GM19328 (cell line): ENCODE results near the gene BCAN.

ENCODE experiments used
- ATAC-seq: cut with Tn5 transposase; IDR thresholded peaks from one replicate; pipeline ENCODE4 v1.9.1; 2021; ENCODE audit warnings: mild to moderate bottlenecking, moderate library complexity; ENCODE audit not compliant: unreplicated experiment

The BCAN gene

DNA sequence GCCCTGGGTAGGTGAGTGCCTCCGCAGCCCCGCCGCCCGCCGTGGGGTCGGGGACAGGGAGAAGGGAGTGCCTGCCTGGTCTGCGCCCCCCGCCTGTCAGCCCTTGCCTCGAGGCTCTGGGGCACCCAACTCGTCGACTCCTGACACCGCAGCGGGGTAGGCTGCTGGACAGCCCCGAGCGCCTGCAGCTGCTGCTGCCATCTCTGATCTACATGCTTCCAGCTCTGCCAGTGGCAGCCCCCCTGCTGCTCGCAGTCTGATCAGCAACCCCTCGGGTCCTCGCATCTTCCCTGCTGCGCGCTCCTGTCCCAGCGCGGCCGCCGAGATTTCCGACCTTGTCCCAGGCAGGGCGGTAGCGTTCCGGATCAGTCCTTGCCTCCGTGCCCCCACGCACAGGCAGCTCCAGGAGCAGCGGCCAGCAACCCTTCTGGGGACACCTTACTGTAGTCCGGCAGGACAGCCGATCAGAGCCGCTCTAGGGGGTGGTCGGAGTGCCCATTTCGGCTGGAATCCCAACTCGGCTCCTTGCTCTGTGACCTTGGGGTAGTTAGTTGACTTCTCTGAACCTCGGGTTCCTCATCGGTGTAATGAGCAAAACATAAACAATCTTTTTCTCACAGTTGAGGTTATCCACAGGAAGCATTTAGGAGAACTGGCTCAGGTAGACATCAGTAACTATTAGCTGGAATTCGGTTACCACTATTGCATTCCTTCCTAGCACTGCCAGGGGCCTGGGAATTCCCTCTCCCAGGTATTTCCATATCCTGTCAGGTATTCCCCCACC is 540 bp downstream of the BCAN start:
- ATAC-seq, result no peak

DNA sequence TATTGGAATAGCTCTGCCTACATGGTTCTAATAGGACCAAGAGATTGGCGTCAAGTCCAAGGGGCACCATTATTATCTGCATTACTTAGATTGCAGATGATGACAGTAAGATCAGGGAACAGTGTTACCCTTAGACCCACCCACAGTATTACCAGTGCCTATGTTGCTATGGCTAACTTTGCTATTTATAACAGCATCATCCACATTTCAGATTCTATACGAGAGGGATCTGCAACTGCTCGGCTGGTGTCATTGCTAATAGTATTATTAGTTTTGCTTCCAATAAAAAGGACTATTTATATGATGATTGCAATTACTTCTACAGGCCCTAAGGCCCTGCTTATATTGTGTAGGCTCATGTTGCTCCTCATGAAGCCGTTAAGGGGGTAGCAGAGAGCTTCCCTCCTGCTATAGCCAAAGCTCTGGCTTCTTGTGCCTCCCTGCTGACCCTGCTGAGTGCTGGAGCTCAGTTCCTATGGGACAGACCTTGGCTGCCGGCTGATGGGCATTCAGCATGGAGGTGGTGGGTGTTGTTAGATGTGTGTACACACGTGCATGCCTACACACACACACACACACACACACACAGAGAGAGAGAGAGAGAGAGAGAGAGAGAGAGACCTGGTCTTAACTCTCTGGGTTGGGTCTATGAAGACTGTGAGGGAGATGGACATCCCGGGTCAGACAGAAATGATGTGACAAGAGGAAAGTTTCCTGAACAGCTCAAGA is 1.3 kb downstream of the BCAN start:
- ATAC-seq, result no peak

DNA sequence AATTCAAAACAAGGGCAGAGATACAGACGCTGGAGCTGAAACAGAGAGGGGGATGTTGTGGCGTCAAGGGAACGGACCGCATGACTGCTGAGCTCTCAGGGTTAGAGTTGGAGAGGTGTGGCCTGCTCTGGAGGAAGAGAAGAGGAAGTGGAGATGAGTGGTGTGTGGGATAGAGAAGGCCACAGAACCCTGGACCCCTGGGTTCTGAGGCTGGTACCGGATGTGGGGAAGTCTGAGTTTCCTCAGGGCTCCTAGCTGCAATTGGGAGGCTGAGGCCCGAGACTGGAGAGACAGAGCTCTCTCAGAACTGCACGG is 1.8 kb downstream of the BCAN start:
- ATAC-seq, result no peak

DNA sequence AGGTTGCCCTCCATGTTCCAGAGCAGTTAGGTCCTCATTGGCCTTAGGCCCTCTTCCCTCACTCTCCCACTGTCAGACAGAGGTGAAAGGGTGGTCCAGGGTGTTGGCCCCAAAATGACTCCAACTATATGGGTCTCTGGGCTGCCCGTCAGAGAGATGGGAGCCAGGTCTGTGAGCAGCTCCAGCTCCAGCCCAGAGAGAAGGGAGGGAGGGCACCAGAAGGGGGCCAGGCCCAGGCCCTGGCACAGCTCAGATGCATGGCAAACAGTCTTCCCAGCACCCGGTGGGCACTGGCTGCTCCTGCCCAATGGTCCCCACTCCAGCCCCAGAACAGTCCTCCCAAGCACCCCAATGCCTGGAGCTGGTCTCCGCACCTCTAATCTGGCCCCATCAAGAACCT is 2.2 kb downstream of the BCAN start:
- no peak for ATAC-seq

DNA sequence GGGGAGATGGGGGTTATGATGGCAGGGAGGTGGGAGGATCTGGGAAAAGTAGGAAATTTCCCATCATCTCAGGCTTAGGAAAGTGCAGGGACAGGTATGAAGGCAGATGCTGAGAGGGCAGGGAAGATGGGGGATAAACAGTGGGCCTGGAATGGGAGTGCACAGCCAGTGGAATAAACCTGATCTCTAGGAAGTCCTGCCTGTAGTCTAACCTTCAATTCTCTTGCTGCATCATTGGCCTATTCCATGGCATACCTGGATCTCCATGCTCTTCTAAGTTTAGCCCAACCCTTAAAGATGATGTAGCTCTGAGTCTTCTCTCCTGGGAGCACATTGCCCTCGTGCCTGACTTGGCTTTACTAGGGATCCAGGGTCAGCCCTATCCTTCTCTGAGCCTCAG is 2.7 kb downstream of the BCAN start:
- ATAC-seq, result no peak

DNA sequence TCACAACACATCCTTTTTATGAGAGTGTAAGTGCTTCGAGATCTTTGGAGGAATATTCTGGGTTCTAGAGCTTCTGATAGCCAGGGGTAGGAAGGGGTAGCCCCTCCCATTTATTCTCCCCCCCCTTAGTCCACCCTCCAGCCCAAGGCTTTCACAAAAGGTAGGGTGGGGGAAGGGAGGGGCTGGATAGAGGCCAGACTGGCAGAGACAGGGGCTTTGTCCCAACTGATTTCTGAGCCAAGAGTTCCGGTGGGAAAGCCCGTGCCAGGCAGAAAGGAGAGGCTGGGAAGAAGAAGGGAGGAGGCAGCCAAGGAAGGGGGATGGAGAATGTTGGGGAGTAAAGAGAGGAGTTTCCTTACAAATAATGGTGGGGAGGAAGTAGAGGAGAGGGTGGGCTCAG is 3.1 kb downstream of the BCAN start:
- no peak for ATAC-seq

DNA sequence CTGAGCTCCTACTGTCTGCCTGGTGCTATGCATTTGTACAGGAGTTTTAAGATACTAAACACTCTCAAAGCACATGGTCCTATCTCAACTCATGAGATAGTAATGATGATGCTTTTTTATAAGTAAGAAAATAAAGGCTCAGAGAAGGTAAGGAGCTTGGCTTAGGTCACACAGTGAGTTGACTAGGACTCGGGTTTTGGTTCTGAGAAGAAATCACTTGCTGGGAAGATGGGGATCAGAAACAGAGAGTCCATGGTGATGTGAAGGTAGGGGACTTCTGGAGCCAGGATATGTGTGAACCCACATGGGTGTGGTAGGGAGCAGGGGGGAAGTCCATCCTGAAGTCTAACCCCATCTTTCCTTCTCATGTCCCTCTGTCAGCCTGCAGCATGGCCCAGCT is 3.7 kb downstream of the BCAN start:
- no peak for ATAC-seq

DNA sequence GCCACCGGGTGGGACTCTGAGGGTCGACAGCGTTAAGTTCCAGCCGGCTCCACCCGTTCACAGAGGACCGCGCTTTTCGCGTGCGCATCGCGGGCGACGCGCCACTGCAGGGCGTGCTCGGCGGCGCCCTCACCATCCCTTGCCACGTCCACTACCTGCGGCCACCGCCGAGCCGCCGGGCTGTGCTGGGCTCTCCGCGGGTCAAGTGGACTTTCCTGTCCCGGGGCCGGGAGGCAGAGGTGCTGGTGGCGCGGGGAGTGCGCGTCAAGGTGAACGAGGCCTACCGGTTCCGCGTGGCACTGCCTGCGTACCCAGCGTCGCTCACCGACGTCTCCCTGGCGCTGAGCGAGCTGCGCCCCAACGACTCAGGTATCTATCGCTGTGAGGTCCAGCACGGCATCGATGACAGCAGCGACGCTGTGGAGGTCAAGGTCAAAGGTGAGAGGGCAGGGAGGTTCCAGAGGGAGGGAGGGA is 4.9 kb downstream of the BCAN start:
- ATAC-seq, result no peak

DNA sequence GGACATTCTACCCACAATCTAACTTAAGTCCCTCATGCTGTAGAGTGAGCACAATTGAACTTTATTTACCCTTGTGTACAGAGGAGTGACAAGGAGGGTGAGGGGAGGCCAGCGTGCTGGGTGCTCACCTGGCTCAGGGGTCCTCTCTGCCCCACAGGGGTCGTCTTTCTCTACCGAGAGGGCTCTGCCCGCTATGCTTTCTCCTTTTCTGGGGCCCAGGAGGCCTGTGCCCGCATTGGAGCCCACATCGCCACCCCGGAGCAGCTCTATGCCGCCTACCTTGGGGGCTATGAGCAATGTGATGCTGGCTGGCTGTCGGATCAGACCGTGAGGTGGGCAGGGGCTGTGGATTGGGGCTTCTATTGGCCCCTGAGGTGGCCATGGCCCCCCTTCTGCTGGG is 5.4 kb downstream of the BCAN start:
- no peak for ATAC-seq

DNA sequence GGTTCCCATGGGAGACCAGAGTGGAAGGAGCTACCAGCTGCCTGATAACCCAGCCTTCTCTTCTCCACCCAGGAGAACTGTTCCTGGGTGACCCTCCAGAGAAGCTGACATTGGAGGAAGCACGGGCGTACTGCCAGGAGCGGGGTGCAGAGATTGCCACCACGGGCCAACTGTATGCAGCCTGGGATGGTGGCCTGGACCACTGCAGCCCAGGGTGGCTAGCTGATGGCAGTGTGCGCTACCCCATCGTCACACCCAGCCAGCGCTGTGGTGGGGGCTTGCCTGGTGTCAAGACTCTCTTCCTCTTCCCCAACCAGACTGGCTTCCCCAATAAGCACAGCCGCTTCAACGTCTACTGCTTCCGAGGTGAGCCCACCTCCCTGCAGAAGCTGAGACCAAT is 6.6 kb downstream of the BCAN start:
- ATAC-seq, result no peak

DNA sequence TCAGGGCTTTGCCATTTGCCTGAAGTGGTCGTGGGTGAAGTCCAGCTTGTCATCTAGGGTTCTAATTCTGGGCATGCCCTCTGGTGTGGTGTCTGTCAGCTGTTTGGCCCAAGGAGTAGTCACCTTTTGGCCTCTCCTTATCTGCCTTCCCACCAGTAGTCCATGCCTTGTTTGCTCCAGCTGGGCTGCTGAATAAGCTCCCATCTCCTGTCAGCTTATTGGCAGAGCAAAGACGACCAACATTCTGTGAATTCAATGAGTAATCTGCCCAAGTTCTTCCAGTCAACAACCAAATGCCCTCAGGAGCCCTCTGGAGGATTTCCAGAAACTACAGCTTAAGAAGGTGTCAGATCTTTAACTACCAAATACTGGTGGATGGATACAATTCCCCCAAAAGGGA is 7.0 kb downstream of the BCAN start:
- ATAC-seq, result no peak

DNA sequence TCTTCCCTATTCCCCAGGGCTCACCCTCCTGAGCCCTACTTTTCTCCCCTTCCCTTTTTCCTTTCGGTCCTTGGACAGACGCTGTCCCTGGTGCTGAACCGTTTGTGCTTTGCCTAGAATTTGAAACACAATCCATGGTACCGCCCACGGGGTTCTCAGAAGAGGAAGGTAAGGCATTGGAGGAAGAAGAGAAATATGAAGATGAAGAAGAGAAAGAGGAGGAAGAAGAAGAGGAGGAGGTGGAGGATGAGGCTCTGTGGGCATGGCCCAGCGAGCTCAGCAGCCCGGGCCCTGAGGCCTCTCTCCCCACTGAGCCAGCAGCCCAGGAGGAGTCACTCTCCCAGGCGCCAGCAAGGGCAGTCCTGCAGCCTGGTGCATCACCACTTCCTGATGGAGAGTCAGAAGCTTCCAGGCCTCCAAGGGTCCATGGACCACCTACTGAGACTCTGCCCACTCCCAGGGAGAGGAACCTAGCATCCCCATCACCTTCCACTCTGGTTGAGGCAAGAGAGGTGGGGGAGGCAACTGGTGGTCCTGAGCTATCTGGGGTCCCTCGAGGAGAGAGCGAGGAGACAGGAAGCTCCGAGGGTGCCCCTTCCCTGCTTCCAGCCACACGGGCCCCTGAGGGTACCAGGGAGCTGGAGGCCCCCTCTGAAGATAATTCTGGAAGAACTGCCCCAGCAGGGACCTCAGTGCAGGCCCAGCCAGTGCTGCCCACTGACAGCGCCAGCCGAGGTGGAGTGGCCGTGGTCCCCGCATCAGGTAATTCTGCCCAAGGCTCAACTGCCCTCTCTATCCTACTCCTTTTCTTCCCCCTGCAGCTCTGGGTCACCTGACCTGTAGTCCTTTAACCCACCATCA is 10.4 kb downstream of the BCAN start:
- ATAC-seq, result no peak

DNA sequence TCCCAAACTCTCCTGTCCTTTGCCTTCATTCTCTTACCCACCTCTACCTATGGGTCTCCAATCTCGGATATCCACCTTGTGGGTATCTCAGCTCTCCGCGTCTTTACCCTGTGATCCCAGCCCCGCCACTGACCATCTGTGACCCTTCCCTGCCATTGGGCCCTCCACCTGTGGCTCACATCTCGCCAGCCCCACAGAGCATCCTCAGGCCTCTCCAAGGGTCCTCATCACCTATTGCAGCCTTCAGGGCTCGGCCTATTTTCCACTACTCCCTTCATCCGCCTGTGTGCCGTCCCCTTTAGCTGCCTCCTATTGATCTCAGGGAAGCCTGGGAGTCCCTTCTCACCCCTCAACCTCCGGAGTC is 11.1 kb downstream of the BCAN start:
- no peak for ATAC-seq

DNA sequence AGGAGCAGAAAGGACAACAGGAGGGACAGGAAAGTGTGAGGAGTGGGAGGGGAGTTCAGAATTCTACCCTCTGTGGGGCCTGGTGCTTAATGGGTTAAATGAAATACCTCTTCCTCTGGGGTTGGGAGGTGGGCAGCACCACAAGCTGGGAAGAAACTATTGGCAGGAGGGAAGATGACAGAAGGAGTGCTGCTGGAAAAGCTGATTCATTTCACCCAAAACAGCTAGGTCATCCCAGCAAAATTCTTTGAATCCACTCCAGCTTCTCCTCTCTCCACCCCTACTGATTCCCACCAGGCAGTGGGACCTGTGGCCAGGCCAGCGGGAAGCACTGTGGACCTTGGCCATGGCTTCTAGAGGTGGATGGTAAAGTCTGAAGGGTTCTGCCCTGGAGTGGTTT is 12.8 kb downstream of the BCAN start:
- no peak for ATAC-seq

DNA sequence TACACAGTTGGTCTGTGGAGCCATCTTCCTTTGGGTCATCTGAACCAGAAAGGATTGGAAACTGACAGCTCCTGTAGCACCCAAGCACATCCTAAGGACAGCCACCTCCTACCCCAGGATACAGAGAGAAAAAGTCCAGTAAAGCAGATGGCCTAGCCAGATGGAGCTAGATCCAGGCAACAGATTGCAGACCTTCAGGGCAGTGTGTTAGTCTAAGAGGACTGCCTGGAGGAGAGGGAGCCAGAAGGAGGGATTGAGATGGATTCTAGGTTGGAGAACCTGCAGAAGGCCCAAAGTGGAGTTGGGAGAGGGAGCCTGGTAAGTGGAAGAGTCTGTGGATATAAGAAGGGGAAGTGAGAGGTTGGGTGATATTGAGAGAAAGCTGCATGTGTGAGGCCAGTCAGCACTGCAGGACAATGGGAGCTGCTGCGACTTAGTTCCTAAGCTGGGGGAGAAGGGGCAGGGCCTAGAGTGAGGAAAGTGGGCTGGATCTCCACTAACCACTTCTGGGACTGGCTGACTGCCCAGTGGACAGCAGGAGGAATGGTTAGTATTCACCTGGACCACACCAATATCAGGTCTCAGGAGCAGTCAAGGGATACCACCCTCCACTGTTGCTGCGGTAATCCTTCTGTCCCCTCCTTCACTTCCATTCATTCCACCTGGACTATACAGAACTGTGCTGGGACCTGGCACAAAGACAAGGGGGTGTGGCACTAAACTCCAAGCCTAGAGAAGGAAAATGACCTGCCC is 13.4 kb downstream of the BCAN start:
- no peak for ATAC-seq

DNA sequence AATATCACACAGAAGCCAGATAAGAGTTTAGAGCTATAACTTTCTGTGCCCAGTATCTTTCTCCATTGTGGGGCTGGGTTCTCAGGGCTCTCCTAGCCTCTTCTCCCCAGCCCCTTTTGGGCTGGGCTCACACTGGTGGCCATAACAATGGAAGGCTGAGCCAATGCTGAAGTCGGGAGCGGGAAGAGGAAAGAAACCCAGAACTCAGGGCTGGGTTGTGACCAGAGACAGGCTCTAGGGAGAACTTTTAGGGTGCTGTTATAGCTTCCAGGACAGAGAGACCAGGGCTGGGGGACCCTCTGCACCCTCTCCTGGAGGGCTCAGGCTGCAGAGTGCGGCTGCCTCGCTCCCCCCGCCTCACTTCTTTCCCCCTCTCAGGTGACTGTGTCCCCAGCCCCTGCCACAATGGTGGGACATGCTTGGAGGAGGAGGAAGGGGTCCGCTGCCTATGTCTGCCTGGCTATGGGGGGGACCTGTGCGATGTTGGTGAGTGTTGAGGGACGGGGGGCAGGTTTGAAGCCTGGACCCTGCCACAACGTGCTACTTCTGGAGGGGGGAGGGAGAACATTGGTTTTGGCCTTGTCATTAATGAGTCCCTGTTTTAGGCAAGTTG is 14.1 kb downstream of the BCAN start:
- no peak for ATAC-seq

DNA sequence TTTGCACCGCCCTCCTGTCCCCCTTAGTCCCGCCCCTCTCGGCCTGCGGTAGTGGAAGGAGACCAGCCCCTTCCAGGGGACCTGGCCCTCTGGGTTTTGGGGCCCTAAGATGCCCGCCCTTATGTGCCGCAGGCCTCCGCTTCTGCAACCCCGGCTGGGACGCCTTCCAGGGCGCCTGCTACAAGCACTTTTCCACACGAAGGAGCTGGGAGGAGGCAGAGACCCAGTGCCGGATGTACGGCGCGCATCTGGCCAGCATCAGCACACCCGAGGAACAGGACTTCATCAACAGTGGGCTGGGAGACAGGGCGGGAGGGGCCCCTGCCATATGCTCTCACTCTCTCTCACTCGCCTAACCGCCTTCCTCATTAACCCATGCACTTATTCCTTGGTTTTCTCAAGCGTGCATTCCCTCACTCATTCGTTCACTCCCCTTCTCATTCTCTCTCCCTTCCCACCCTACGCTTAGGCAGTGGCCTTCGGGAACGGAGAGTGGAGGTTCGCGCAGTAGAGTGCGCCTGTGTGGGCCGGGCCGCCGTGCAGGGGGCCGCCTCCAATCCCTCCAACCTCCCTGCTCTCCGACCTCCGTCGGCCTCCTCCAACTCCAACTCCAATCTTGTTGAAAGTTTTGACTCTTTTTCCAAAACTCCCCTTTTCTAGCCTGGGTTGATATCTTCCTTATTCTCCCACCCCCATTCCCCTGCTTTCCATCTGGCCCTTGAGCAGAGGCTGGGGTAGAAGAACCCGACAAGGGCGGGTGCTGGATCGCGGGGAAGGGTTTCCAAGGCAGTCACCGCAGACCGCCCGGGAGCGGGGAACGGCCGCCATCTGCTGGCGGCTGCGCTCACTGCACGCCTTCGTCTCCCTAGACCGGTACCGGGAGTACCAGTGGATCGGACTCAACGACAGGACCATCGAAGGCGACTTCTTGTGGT is 15.2 kb downstream of the BCAN start:
- no peak for ATAC-seq

DNA sequence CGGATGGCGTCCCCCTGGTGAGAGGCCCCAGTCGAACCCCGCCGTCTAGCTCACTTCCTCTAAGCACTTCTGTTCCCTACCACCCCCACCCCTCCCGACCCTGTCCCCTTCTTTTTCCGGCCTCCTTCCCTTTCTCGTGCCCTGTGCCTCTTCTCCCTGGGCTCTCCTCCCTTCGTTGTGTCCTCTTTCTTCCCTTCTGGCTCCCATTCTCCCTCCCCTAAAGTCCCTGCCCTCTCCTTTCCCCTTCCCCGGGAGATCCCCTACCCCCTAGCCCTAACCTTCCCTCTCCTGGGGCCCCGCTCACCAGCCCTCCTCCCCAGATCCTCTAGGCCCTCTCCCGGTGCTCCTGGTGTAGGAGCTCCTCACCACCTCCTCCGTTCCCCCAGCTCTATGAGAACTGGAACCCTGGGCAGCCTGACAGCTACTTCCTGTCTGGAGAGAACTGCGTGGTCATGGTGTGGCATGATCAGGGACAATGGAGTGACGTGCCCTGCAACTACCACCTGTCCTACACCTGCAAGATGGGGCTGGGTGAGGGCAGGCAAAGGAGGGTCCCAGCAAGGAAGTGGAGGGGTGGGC is 15.9 kb downstream of the BCAN start:
- ATAC-seq, result no peak

DNA sequence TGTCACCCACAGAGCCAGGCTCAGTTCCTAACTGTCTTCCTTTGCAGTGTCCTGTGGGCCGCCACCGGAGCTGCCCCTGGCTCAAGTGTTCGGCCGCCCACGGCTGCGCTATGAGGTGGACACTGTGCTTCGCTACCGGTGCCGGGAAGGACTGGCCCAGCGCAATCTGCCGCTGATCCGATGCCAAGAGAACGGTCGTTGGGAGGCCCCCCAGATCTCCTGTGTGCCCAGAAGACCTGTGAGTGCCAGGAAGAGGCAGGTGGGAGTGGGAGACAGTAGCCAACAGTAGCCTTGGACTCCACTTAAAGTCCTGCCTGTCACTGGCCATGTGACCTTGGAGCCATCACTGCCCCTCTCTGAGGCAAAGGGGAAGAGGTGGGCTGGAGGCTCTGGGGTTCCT is 16.6 kb downstream of the BCAN start:
- no peak for ATAC-seq
